HCEC 1CT (cell line): Measurements from ENCODE around the gene FDX1.
"Not testable (repeated sequence)": the region's sequence is repeated elsewhere in the genome, so short reads cannot be mapped to it uniquely, and the experiment has no call there.

Source experiments
- DNase-seq: peaks from one replicate; pipeline ENCODE4 v3.0.0-alpha.2; 2017

The FDX1 gene

DNA sequence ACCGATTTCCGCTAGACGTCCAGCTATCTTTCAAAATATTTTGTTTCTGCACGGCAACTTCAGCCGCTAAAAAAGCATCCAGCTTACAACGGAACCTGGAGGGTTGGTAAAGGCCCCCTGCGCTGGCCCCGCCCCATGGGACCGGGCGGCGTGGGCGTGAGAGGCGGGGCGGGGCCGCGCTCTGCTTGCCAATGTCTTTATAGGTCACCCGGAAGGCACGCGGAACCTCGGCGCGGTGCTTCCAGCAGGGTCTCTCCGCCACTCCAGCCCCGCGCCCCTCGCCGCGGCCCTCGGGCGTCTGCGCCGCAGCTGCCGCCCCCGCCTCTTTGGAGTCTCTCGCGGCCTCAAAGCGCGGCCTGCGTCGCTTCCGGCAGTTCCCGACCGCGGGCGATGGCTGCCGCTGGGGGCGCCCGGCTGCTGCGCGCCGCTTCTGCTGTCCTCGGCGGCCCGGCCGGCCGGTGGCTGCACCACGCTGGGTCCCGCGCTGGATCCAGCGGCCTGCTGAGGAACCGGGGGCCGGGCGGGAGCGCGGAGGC, at the start of gene FDX1:
TSS of gene FDX1 (plus strand) at position 218 of the 536 bp plus-strand sequence. CDS start at position 391, 173 bp downstream.
- DNase-seq, result peak; percentile 70

DNA sequence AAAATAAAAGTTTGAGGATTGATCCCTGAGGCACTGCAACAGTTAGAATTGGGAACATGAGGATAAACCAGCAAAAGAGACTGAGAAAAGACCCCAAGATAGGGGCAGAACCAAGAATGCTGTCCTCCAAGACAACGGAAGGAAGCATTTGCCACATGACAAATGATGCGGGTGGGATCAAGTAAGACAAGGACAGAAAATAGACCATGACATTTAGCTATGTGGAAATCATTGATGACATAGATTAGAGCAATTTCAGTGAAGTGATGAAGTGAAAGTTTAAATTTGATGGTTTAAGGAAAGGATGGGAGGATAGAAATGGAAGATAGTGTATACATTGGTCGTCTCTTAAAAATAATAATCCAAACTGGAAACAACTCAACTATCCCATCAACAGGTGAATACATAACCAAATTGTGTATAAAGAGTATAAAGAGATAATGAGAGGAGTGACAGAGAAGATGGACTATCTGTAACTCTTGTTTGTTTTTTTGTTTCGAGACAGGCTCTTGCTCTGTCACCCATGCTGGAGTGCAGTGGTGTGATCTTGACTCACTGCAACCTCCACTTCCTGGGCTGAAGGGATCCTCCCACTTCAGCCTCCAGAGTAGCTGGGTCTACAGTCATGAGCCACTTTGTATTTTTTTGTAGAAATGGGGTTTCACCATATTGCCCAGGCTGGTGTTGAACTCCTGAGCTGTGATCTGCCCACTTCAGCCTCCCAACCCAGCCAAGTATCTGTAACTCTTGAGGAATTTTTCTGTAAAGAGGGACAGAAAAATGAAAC, 48.7 kb upstream of the FDX1 start:
- DNase-seq, result no peak

GRCh38 chr11:110388231-110388630, 41.5 kb upstream of the FDX1 start:
- not testable (repeated sequence) for DNase-seq

DNA sequence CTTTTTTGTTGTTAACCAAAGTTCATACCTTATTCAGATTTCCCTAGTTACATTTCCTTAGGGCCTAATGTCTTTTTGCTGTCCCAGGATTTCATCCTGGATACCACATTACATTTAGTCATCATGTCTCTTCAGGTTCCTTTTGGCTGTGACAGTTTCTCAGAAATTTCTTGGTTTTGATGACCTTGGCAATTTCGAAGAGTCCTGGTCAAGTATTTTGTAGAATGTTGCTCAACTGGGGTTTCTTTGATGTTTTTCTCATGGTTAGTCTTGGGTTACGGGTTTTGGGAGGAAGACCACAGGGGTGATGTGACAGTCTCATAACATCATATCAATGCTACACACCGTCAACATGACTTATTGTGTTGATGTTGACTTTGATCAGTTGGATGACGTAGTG, 39.8 kb upstream of the FDX1 start:
- DNase-seq, result no peak

DNA sequence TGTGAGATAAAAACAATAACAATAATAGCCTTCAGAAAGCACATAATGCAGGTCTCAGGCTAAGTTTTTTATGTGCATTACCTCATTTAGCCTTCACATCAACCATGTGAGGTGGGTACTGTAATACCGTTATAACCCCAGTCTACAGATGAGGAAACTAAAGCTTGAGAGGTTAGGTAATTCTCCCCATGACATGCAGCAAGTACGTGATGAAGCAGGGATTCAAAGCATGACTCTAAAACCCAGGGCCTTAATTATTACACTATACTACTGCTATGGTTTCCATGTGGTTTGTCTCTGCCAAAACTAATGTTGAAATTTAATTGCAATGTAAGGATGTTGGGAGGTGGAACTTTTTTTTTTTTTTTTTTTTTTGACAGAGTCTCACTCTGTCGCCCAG, 37.7 kb upstream of the FDX1 start:
- no peak for DNase-seq

GRCh38 chr11:110397668-110398286, 32.0 kb upstream of the FDX1 start:
- not testable (repeated sequence) for DNase-seq

GRCh38 chr11:110403585-110403984, 26.2 kb upstream of the FDX1 start:
- not testable (repeated sequence) for DNase-seq

GRCh38 chr11:110405636-110406035, 24.1 kb upstream of the FDX1 start:
- not testable (repeated sequence) for DNase-seq

DNA sequence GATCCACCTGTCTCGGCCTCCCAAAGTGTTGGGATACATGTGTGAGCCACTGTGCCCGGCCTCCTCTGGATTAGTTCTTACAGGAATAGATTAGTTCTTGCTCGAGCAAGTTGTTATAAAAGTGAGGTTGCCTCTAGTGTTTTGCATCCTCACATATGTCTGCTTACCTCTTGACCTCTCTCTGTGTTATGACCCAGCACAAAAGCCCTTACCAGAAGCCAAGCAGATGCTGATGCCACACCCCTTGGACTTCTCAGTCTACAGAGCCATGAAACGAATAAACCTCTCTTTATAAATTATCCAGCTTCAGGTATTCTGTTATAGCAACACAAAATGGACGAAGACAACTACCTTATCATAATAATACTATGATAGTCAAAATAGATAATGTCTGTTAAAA, 22.4 kb upstream of the FDX1 start:
- DNase-seq, result no peak

- DNase-seq, result peak; percentile 9
These were observed 20.6 kb upstream of the FDX1 start for GRCh38 chr11:110409174-110409573.

GRCh38 chr11:110410651-110411050, 19.1 kb upstream of the FDX1 start:
- DNase-seq, result no peak

DNA sequence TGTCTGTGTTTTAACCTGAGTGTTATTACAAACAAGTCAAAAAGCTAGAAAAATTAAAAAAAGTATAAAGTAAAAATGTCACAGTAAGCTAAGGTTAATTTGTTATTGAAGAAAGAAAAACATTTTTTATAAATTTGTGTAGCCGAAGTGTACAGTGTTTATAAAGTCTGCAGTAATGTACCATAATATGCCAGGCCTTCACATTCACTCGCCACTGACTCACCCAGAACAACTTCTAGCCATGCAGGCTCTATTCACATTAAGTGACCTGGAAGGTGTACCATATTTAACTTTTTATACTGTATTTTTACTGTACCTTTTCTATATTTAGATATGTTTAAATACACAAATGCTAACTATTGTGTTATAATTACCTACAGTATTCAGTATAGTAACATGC, 14.7 kb upstream of the FDX1 start:
- DNase-seq, result no peak

GRCh38 chr11:110421658-110422057, 8.1 kb upstream of the FDX1 start:
- DNase-seq, result not testable (repeated sequence)

GRCh38 chr11:110422306-110422905, 7.3 kb upstream of the FDX1 start:
- no peak for DNase-seq

- DNase-seq, result no peak
These were observed 4.8 kb upstream of the FDX1 start for GRCh38 chr11:110424775-110425444.

- peak; percentile 87 for DNase-seq
These were observed 3.8 kb upstream of the FDX1 start for GRCh38 chr11:110425751-110426545.

GRCh38 chr11:110428040-110428439, 1.7 kb upstream of the FDX1 start:
- no peak for DNase-seq

- DNase-seq, result no peak
These were observed 605 bp upstream of the FDX1 start for GRCh38 chr11:110428956-110429730.

GRCh38 chr11:110430267-110431050, 711 bp downstream of the FDX1 start:
- no peak for DNase-seq

DNA sequence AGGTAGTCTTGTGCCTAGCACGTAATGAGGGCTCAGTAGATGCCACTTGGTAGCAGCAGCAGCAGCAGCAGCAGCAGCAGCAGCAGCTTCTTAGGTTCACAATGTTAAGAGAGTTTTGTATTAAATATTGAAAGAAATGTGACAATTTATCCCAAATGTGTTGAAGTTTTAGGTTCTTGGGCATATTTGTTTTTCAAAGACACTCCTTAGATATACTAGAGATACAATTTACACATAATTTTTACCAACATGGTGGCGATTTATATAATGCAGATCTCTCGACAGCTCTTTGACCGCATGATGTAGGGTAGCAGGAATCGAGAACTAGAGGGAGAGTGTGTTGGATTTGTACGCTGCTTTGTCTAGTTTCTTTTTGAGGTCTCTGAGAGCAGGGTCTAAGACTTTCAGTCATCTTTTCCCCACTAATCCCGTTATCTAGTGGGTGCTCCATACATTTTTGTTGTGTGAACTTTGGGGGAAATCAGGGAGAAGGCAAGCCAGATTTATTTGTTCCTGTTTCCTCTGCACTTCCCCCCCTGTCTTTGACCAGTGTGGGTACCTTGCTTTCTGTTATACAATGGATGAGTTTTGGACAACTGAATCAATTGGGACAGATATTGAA, 1.4 kb downstream of the FDX1 start:
- no peak for DNase-seq
